IMR-90 (cell line): Measurements from ENCODE around the gene EFNA5.

ENCODE experiments used
- CEBPB ChIP-seq: IDR thresholded peaks from 2 replicates; pipeline ENCODE4 v1.6.1; 2012; ENCODE audit warnings: low read depth, low read length, improper control_type of control experiment
- CTCF ChIP-seq: conservative IDR thresholded peaks from 2 replicates; pipeline ENCODE4 v1.5.1; 2012; ENCODE audit warnings: mild to moderate bottlenecking, low read depth, low read length, improper control_type of control experiment
- MXI1 ChIP-seq: IDR thresholded peaks from 2 replicates; pipeline ENCODE4 v1.6.1; 2012; ENCODE audit warnings: low read depth, mild to moderate bottlenecking, low read length, moderate library complexity, borderline replicate concordance
- POLR2A ChIP-seq: IDR thresholded peaks from 2 replicates; pipeline ENCODE4 v1.6.1; 2012; ENCODE audit warnings: mild to moderate bottlenecking, low read depth, low read length
- RAD21 ChIP-seq: IDR thresholded peaks from 2 replicates; pipeline ENCODE4 v1.6.1; 2012; ENCODE audit warnings: low read length, improper control_type of control experiment

- TF ChIP-seq CTCF (no peak), POLR2A (no peak), CEBPB (no peak), MXI1 (no peak), RAD21 (no peak)
These were observed 255.0 kb downstream of the EFNA5 start for GRCh38 chr5:107415762-107416161.
